GM12864 (cell line): ENCODE measurements around the gene CCDC30.
A peak's percentile ranks its signal among the peaks of the same experiment; 100 is the strongest.

Source experiments
- DNase-seq: peaks from one replicate; pipeline ENCODE4 v3.0.0-alpha.2; 2011; ENCODE audit warnings: low read depth
- H3K4me3 ChIP-seq: 2 replicates; pipeline ENCODE4 v1.5.1; 2011; ENCODE audit warnings: mild to moderate bottlenecking, low read depth, low read length, control low read depth
- TF ChIP-seq, protein P1 (sequence below): IDR thresholded peaks from 2 replicates; pipeline ENCODE4 v1.5.1; 2011; ENCODE audit warnings: low read depth, mild to moderate bottlenecking, moderate library complexity, low read length, control low read depth, inconsistent platforms; ENCODE audit errors: missing control alignments

CCDC30 gene

DNA sequence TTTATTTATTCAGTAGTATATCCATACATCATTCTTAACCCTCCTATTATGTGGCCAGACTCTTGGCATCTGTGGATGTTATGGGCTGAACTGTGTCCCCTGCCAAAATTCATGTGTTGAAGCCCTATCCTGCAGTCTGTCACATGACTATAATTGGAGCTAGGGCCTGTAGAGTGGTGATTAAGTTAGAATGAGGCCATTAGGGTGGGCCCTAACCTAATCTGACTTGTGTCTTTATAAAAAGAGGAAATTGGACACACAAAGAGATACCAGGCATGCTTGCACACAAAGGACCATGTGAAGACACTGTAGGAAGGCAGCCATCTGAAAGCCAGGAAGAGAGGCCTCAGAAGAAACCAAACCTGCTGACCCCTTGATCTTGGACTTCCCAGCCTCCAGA, 13.8 kb upstream of the CCDC30 start:
- H3K4me3 ChIP-seq = no peak overlapping the region
- TF ChIP-seq, protein P1, sequence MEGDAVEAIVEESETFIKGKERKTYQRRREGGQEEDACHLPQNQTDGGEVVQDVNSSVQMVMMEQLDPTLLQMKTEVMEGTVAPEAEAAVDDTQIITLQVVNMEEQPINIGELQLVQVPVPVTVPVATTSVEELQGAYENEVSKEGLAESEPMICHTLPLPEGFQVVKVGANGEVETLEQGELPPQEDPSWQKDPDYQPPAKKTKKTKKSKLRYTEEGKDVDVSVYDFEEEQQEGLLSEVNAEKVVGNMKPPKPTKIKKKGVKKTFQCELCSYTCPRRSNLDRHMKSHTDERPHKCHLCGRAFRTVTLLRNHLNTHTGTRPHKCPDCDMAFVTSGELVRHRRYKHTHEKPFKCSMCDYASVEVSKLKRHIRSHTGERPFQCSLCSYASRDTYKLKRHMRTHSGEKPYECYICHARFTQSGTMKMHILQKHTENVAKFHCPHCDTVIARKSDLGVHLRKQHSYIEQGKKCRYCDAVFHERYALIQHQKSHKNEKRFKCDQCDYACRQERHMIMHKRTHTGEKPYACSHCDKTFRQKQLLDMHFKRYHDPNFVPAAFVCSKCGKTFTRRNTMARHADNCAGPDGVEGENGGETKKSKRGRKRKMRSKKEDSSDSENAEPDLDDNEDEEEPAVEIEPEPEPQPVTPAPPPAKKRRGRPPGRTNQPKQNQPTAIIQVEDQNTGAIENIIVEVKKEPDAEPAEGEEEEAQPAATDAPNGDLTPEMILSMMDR = no peak
- DNase-seq = no peak

DNA sequence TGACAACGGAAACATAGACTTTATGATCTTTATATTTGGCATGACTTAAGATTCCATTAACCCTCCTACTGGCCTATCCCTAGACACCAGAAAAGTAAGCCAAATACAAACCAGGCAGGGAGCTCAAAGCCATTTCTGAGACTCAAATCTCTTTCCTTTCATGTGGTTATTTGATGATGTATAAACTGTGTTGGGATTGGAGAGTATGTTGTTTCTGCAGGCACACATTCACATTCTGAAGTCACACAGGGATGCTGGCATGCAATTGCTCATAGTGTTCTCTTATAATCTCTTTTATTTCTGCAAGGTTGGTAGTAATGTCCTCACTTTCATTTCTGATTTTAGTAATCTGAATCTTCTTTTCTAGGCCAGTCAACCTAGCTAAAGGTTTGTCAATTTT, 13.0 kb upstream of the CCDC30 start:
- TF ChIP-seq, protein P1 = no peak
- no peak for DNase-seq
- no peak overlapping the region for H3K4me3 ChIP-seq

DNA sequence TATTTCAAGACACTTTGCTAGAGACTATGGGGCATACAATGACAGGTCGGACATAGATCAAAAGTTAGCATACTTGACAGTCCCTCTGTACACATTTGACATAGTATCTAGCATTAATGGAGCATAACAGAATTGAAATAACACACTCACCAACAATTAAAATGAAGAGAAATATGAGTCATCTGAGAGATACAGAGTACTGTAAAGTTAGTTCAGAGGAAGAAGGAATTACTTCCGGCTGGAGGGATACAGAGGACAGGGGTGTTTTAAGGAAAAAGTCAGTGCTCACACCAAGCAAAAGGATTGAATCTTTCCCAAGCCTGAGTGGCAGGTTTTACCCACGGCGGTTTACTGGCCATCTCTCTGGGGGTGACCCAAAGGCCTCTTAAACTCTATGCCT, 9.7 kb upstream of the CCDC30 start:
- TF ChIP-seq, protein P1 = no peak
- H3K4me3 ChIP-seq = no peak overlapping the region
- no peak for DNase-seq

DNA sequence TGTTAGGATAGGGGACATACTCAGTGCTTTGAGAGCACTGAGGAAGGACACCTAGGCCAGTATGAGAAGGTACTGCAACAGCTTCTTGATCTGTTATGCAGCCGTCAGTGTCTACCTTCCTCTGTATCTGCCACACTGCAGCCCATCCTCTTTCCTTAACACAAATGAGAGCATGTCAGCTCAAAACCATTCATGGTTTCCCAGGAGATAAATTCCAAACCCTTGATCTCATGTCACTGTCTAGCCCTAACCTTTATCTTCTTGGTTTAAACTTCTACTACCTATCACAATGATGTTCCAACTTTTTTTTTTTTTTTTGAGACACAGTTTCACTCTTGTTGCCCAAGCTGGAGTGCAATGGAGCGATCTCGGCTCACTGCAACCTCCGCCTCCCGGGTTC, 8.7 kb upstream of the CCDC30 start:
- H3K4me3 ChIP-seq = no peak overlapping the region
- no peak for DNase-seq
- TF ChIP-seq, protein P1 = no peak

- peak; percentile 80 for DNase-seq
- peak within 1 kb of the TSS; percentile 76 for H3K4me3 ChIP-seq
- TF ChIP-seq, protein P1 = peak; percentile 25
Measured at GRCh38 chr1:42456010-42456753, 6.9 kb upstream of the CCDC30 start, which contains the start of the genes PPCS and ZMYND12. TSS of gene PPCS (plus strand) at chr1:42456543. CDS start at chr1:42456566, 23 bp downstream. TSS of gene ZMYND12 (minus strand) at chr1:42456022. CDS start at chr1:42455997, 25 bp downstream.

DNA sequence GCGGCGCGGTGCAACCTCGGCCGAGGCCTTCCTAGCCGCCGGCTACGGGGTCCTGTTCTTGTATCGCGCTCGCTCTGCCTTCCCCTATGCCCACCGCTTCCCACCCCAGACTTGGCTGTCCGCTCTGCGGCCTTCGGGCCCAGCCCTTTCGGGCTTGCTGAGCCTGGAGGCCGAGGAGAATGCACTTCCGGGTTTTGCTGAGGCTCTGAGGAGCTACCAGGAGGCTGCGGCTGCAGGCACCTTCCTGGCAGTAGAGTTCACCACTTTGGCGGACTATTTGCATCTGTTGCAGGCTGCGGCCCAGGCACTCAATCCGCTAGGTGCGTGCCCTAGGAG, 6.4 kb upstream of the CCDC30 start:
- peak; percentile 64 for DNase-seq
- H3K4me3 ChIP-seq = peak overlapping the region; percentile 76
- TF ChIP-seq, protein P1 = no peak

DNA sequence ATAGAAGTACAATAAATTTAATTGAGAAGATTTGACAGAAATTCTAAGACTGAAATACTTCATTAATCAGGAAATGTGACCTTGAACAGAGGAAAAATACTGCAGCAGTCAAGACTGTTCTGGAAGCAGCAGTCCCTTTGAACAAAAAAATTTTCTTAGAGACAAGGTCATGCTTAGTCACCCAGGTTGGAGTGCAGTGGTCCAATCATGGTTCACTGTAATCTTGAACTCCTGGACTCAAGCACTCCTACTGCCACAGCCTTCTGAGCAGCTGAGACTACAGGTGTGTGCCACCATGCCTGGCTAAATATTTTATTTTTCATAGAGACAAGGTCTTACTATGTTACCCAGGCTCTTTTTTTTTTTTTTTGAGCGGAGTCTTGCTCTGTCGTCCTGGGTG, 1.9 kb upstream of the CCDC30 start:
- TF ChIP-seq, protein P1 = no peak
- H3K4me3 ChIP-seq = no peak overlapping the region

More for the DNA sequence above, 1.9 kb upstream of the CCDC30 start:
- no peak for DNase-seq
